NCI-H748 treated with DMSO at 0.1 percent for 48 hours (cell line): ENCODE measurements around the gene TUBD1.
"Not testable (repeated sequence)": the region's sequence is repeated elsewhere in the genome, so short reads cannot be mapped to it uniquely, and the experiment has no call there.

Source experiments
- DNase-seq: peaks from one replicate; lab custom pipeline; 2025; lab: John Stamatoyannopoulos, UW

Gene TUBD1, protein sequence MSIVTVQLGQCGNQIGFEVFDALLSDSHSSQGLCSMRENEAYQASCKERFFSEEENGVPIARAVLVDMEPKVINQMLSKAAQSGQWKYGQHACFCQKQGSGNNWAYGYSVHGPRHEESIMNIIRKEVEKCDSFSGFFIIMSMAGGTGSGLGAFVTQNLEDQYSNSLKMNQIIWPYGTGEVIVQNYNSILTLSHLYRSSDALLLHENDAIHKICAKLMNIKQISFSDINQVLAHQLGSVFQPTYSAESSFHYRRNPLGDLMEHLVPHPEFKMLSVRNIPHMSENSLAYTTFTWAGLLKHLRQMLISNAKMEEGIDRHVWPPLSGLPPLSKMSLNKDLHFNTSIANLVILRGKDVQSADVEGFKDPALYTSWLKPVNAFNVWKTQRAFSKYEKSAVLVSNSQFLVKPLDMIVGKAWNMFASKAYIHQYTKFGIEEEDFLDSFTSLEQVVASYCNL

DNA sequence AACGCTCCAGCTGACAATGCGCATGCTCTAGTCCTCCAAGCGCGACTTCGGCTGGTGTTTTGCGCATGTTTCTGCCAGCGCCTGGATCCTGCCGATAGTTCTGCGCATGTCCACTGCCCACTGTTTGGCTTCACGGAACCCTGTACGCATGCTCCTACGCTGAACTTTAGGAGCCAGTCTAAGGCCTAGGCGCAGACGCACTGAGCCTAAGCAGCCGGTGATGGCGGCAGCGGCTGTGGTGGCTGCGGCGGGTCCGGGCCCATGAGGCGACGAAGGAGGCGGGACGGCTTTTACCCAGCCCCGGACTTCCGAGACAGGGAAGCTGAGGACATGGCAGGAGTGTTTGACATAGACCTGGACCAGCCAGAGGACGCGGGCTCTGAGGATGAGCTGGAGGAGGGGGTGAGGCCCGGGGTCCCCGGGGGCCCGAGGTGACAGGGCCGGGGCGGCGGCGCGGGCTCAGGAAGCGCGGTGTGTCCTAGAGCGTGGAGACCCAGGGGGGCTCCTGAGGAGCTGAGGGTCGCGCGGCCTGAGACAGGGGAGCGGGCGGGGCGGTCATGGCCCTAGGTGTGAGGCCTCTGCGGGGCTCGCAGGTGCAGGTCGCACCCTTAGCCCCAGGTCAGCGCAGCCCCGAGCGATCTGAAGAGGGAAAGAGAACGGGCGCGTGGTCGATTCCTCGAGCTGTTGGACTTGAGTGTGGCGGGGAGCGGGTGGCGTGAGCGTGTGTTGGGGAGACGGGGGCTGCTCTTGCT lies at the start of gene TUBD1, which contains the start of gene RPS6KB1:
TUBD1 (minus strand) TSS at position 20 of the 752 bp plus-strand sequence. CDS start 1,941 bp downstream, outside the sequence.
RPS6KB1 (plus strand) TSS at position 198 of the 752 bp plus-strand sequence; CDS start at position 262, 64 bp downstream.
- peak; percentile 98 for DNase-seq

DNA sequence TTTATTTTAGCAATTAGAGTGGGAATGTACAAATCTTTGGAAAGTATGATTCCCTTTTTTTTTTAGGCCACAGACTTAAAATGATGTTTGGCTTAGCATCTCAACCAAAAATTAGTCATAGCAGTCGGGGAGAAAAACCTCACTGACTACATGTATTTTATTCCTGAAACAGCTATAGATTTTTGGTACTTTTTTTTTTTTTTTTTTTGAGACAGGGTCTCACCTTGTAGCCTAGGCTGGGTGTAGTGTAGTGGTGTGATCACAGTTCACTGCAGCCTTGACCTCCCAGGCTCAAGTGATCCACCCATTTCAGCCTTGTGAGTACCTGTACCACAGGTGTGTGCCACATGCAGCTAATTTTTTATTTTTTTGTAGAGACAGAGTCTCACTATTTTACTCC lies 48.4 kb upstream of the TUBD1 start:
- DNase-seq: no peak

DNA sequence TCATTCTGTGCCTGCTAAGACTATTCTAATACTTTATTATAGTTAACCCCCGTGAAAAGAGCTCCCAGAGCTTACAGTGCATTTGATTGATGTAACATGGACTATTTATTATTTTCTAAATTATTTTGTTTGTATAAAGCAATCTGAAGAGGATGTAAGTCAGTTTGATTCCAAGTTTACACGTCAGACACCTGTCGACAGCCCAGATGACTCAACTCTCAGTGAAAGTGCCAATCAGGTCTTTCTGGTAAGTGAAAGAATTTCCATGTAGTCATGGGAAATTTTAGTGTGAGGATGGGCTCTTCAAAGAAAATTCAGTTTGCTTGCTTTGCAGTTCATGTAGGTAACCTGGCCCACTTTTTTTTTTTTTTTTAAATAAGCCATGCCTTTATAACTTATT lies 48.0 kb upstream of the TUBD1 start:
- DNase-seq: not testable (repeated sequence)

DNA sequence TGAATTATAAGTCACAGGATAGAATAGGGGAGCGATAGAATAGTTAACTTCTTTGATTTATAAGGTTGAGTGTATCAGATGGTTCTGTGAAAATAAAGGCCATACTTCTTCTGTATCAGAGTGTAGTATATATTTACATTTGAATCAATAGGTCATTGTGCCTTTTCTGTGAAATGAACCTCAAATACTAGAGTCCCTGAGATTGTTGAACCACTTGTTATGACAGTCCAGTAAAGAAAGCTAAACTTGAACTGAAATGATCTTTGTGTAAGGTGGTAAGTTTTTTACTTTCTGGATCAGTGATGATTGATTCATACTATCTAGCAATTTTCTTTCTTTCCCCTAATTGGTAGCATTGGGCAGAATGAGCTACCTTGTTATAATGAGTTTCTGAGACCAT lies 40.6 kb upstream of the TUBD1 start:
- DNase-seq: not testable (repeated sequence)

DNA sequence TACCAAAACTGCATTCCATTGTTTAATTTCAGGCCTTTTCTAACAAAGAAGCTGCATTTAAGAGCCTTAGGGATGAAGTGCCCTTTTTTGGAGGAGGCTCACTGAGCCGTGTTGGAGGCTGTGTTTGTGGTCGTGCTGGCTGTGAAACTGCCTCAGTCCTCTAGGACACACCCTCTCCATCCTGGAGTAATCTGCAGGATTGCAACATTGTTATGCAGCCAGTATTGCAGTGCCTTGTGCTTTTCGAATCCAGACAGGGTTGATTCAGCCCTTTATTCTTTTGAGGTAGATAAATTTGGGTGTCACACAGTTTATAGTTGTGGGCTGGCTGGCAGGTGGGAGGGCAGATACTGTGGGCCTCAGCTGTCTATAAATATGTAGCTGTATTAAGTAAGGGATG lies 38.0 kb upstream of the TUBD1 start:
- DNase-seq: not testable (repeated sequence)

DNA sequence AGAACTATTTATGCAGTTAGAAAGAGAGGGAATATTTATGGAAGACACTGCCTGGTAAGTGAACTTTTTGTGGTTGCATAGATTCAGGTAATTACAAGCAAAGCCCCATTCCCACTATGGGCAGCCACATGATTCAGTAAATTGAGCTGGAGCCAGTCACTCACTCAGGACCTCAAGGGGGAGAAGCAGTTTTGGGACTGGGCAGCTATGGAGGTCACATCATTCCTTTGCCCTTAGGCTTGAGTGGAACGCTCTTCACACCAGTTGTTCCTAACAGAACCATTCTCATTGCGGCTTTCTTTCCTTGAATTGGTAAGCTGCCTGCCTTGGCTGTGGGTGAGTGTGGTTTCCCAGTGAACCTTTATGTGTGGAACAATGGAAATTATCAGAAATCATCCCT lies 37.4 kb upstream of the TUBD1 start:
- DNase-seq: not testable (repeated sequence)

DNA sequence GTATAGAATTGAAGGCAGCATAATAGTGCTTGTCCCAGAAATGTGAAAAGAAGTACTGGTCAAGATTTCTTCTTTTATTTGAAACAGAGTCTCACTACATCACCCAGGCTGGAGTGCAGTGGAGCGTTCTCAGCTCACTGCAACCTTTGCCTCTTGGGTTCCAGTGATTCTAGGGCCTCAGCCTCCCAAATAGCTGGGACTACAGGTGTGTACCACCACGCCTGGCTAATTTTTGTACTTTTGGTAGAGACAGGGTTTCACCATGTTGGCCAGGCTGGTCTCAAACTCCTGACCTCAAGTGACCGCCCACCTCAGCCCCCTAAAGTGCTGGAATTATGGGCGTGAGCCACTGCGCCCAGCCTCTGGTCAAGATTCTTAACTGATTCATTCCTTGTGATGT lies 27.9 kb upstream of the TUBD1 start:
- DNase-seq: not testable (repeated sequence)

DNA sequence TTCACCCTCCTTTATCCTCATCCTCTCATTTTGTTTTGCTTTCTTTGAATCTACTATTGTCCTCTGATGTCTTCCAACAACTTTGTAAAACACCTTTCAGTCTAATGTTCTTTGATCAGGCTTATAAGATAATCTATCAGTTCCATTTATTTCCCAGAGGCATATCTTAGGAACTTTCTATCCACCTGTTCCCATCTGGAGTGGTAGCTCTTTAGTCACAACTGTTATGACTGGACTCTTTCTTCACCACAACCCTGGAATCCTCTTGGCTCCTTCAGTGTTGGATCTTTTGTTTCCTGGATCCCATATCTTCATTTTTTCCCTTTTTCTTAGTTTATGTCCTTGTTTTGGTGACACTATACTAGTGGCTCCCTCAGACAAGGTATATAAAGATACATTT lies 23.7 kb upstream of the TUBD1 start:
- DNase-seq: no peak

DNA sequence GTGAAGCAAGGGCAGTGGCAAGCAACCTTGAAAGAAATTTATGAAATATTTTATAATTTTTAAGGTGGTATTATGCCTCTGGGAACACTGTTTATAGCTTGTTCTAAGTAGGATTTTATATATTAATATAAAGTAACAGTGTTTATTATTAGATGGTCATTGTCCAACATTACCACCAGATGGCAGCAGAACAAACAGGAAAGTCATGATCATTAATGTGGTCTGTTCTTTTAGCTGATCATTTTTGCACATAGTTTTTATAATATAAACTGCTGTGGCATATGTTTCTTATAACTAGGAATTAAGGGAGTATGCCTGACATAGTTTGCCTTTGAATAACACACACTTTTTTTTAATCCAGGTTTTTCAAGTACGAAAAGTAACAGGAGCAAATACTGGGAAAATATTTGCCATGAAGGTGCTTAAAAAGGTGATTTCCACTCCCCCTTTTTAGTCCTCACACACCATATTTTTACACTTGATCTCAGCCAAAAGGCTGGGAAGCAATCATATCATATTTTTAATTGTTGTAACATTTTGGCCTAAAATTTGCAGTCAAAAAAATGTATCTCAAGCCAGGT lies 21.6 kb upstream of the TUBD1 start:
- DNase-seq: peak; percentile 24

DNA sequence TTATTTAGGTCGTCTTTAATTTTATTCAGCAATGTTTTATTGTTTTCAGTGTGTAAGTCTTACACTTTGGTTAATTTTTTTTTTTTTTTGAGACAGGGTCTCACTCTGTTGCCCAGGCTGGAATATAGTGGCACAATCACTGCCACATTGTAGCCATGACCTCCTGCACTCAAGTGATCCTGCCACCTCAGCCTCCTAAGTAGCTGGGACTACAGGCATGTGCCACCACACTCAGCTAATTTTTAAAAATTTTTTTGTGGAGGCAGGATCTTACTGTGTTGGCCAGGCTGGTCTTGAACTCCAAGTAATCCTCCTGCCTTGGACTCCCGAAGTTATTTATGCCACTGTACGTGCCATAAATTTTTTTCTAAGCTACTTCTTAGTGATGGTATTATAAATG lies 14.7 kb upstream of the TUBD1 start:
- DNase-seq: no peak

DNA sequence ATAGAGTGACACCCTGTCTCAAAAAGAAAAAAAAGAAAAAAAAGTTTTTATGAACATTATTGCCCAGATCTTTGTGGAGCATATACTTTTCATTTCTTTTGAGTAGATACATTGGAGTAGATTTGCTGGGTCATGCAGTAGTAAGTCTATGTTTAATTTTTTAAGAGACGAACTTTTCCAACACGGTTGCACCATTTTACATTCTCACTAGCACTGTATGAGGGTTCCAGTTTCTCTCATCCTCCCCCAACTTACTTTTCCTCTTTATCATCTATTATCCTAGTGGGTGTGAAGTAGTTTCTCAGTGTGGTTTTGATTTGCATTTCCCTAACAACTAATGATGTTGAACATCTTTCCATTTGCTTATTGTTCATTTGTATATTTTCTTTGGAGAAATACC lies 10.7 kb upstream of the TUBD1 start:
- no peak for DNase-seq

DNA sequence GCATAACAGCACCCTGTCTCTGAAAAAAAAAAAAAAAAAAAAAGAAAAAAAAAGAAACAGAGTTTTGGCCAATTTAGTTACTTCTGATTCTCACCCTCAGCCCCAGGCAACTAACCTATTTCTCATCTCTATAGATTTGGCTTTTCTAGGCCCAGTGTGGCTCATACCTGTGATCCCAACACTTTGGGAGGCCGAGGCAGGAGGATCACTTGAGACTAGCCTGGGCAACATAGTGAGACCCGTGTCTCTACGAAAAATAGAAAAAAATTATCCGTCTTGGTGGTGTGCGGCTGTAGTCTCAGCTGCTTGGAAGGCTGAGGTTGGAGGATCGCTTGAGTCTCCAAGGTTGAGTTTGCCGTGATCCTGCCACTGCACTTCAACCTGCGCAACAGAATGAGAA lies 8.9 kb upstream of the TUBD1 start:
- no peak for DNase-seq

DNA sequence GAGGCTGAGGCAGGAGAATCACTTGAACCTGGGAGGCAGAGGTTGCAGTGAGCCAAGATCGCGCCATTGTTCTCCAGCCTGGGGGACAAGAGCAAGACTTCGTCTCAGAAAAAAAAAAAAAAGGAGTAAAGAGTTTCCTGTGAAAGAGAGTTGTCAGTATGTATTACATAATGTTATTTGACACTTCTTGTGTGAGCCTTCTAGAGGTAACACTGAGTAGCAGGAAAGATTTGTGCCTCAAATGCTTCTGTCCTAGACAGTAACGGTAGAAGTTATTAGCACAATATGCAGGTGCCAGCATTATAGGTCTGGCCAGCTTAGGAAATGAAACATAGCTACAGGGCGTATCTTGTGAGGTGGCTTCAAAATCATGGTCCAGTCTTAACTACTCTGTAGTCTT lies 6.4 kb upstream of the TUBD1 start:
- DNase-seq: no peak

DNA sequence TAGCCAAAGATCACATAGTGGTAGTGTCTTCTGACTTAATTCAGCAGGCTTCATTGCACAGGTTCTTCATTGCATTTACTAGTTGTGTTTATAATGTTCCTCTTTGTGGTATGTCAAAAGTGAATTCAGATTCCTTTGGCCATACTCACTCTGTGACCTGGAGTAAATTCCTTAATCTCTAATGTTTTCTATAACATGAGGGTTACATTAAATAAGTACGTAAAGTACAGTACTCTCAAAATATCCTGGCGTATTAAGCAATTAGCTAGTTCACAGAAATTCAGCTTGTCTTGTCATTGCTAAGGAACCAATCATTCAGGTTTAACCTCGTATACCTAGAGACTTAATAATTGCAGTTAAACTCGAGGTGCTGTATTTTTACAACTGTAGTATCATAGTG lies 4.3 kb upstream of the TUBD1 start:
- no peak for DNase-seq

DNA sequence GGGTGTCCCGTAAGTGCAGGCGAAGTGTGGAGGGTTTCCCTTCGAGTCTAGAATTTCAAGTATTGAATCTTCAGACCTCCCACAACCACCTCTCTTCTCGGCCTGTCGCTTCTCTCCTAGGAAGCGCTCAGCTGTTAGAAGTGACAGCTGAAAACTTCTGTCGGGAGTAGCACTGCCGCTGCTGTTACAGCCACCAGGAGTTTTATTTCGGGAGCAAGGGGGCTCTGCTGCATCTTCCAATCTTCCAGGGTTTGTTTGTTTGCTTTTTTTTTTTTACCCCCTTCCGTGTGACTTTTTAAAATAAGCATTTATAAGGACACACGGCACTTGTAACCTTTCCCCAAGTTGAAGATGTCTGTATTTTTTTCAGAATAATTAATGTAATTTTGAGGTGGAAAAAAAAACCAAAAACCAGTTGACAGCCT lies 945 bp upstream of the TUBD1 start:
- DNase-seq: no peak

DNA sequence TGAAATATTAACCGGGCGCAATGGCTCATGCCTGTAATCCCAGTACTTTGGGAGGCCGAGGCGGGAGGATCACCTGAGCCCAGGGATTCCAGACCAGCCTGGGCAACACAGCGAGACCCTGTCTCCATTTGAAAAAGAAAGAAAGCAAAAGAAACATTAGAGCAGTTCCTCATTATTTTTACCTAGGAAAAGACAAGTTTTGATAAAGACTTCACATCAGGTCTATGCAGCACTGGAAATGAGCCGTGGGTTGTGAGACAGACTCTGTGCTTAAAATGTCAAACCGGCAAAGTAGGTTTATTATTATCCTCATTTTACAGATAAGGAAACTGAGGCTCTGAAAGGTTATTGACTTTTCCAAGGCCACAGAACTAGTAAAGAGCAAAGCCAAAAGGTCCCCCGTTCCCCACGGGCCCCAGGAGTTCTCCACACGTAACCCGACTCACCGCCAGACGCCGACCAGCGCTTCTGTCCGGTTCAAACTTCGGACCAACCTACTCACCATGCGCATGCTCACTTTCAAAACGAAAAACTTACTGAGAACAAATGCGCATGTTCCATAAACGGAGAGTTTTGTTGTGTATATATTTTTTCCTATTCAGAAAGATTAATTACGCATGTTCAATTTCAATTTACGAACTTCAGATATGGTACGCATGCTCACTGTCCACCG lies 356 bp downstream of the TUBD1 start:
- no peak for DNase-seq

DNA sequence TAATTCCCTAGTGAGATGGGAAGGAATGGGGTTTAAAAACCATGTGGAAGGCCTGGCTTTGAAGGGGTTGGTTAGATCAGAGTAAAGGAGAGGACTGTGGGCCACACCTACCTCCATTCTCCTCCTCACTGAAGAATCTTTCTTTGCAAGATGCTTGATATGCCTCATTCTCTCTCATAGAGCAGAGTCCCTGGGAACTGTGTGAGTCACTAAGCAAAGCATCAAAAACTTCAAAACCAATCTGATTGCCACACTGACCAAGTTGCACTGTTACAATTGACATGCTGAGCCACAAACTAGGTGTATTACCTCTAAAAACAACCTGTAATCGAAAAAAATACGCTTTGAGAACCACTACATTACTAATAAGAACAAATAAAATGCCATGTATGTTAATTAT lies 2.0 kb downstream of the TUBD1 start:
- DNase-seq: no peak

DNA sequence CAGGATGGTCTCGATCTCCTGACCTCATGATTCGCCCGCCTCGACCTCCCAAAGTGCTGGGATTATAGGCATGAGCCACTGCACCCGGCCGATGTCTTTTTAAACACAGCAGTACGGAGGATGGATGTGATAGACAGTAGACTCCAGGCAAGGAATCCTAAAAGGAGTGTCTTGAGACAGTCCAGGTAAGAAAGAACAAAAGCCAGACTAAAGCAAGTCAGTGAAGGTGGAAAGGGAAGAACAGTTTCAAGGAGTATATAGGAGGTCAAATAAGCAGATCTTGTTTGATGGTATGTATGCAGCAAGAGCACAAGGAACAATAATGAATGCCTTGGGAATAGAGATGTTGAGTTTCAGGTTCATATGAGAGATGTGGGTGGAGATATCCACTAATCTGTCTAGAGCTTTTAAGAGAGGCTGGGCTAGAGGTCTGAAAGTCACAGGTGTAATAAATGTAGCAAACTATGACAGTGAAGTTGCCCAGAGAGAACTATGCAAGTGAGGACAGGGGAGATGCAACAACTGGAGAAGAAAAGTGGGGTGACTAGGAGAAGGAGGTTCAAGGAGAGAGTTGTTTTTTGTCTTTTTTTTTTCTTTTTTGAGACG lies 4.5 kb downstream of the TUBD1 start:
- no peak for DNase-seq

DNA sequence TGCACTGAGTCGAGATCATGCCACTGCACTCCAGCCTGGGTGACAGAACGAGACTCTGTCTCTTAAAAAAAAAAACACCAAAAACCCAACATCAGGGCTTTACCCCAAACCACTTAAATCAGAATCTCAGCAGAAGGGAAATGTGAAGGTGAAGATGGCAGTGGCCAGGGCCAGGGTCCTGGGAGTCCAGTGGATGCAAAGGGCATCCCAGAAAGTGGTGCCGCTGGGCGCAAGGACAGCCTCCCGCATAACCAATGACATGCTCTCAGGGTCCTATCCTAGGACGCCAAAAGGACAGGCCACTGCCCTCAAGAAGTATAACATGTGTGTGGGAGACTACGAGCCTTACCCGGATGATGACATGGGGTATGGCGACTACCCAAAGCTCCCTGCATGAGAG lies 7.9 kb downstream of the TUBD1 start:
- no peak for DNase-seq

DNA sequence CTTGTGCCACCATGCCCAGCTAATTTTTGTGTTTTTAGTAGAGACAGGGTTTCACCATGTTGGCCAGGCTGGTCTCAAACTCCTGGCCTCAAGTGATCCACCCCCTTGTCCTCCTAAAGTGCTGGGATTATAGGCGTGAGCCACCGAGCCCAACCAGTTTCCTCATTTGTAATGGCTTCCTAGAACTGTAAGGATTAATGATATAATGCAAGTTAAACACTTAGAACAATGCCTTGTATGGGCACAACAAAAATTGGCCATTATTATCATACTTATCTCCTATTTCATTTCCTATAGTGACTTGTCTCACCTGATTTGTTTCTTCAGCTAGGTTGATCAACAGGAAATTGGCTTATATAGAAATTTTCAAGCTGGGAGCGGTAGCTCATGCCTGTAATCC lies 14.1 kb downstream of the TUBD1 start:
- no peak for DNase-seq

DNA sequence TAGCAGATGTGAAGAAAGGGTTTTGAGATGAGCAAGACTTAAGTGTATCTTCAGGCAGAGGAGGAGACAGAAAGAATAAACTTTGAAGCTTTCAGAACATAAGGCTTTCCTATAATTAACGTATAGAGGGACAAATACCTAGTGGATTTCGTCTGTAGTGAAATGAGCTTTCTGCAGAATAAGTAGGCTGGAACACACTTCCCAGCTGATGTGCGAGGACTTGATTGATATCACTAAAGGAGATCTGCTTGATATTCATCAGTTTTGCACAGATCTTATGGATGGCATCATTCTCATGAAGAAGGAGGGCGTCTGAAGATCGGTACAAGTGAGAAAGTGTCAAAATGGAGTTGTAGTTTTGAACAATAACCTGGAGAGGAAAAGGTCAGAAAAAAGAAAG lies 14.8 kb downstream of the TUBD1 start:
- DNase-seq: no peak

DNA sequence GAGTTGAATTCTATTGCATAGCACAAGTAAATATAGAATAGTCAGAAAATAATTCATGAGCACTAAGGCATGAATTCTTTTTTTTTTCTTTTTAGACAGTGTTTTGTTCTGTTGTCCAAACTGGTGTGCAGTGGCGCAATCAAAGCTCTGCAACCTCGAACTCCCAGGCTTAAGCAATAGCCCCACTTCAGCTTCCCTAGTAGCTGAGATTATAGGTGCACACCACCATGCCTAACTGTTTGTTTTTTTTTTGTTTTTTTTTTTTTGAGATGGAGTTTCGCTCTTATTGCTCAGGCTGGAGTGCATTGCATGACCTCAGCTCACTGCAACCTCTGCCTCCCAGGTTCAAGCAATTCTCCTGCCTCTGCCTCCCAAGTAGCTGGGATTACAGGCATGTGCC lies 16.6 kb downstream of the TUBD1 start:
- no peak for DNase-seq
